ENCODE results near the gene TMEM141.
"Not testable (repeated sequence)": the region's sequence is repeated elsewhere in the genome, so short reads cannot be mapped to it uniquely, and the experiment has no call there.

Gene TMEM141

GRCh38 chr9:136820971-136821825 lies 30.1 kb downstream of the TMEM141 start:
- DNase-seq, result no peak

- DNase-seq, result no peak
These were observed 30.8 kb downstream of the TMEM141 start for GRCh38 chr9:136821826-136822544.

GRCh38 chr9:136823136-136824046 lies 32.2 kb downstream of the TMEM141 start:
- no peak for DNase-seq

GRCh38 chr9:136824496-136825225 lies 33.5 kb downstream of the TMEM141 start:
- DNase-seq, result no peak

- DNase-seq, result no peak
These were observed 34.4 kb downstream of the TMEM141 start for GRCh38 chr9:136825295-136826187.

GRCh38 chr9:136826188-136826541 lies 35.0 kb downstream of the TMEM141 start:
- no peak for DNase-seq

GRCh38 chr9:136826703-136827582 lies 35.8 kb downstream of the TMEM141 start:
- DNase-seq, result no peak

- DNase-seq, result no peak
These were observed 36.8 kb downstream of the TMEM141 start for GRCh38 chr9:136827794-136828473.

GRCh38 chr9:136828474-136829140 lies 37.5 kb downstream of the TMEM141 start:
- no peak for DNase-seq

GRCh38 chr9:136829412-136829811 lies 38.3 kb downstream of the TMEM141 start:
- no peak for DNase-seq

- DNase-seq, result no peak
These were observed 39.1 kb downstream of the TMEM141 start for GRCh38 chr9:136829981-136830885.

- no peak for DNase-seq
These were observed 40.0 kb downstream of the TMEM141 start for GRCh38 chr9:136831002-136831719.

- no peak for DNase-seq
These were observed 40.6 kb downstream of the TMEM141 start for GRCh38 chr9:136831720-136832104.

- DNase-seq, result no peak
These were observed 41.4 kb downstream of the TMEM141 start for GRCh38 chr9:136832581-136832980.

- DNase-seq, result not testable (repeated sequence)
These were observed 42.4 kb downstream of the TMEM141 start for GRCh38 chr9:136833381-136834048.

- DNase-seq, result no peak
These were observed 44.2 kb downstream of the TMEM141 start for GRCh38 chr9:136835162-136835931.

Measured in hematopoietic multipotent progenitor cell treated with erythropoietin and hydrocortisone succinate and interleukin-3 and kit ligand, for 8 days (in vitro differentiated cells).